Mesothelial cell of epicardium (in vitro differentiated cells): ENCODE data around the gene CASP8AP2. TPM values are rescaled to one million over a fixed set of nuclear protein-coding genes. Genes with fewer than 3 reads are reported as not detected.
"Not testable (repeated sequence)": the region's sequence is repeated elsewhere in the genome, so short reads cannot be mapped to it uniquely, and the experiment has no call there.

Experiments
- DNase-seq, 2 experiments: peaks; one replicate each; pipeline ENCODE4 v3.0.0; 2021; ENCODE audit warnings: low spot score in 2 of 2; ENCODE audit not compliant: unreplicated experiment in 2 of 2
- H3K27ac Mint-ChIP-seq: 2 replicates; pipeline ENCODE4 v1.8.0; 2021; ENCODE audit warnings: mixed read lengths
- H3K27me3 Mint-ChIP-seq: 2 replicates; pipeline ENCODE4 v1.8.0; 2021; ENCODE audit warnings: low read depth, mixed read lengths
- H3K36me3 Mint-ChIP-seq: 2 replicates; pipeline ENCODE4 v1.8.0; 2021; ENCODE audit warnings: mixed read lengths
- H3K4me1 Mint-ChIP-seq: 2 replicates; pipeline ENCODE4 v1.8.0; 2021; ENCODE audit warnings: mixed read lengths
- H3K4me3 Mint-ChIP-seq: 2 replicates; pipeline ENCODE4 v1.8.0; 2021; ENCODE audit warnings: mild to moderate bottlenecking, moderate library complexity, mixed read lengths
- H3K9me3 Mint-ChIP-seq: 2 replicates; pipeline ENCODE4 v1.8.0; 2021; ENCODE audit warnings: mixed read lengths
- CTCF ChIP-seq: fragments of 200-600 bp; sonication (generic); IDR thresholded peaks from one replicate; pipeline ENCODE4 v1.5.0; 2021; ENCODE audit warnings: antibody characterized with exemption; ENCODE audit not compliant: unreplicated experiment
- total RNA-seq: library from RNA; stranded (reverse); gene quantifications from 3 replicates; pipeline ENCODE4 v1.2.1, GENCODE V29; 2021

The CASP8AP2 gene
- total RNA-seq, 1 donor from 2014 or later: 23.4 TPM

GRCh38 chr6:89843070-89843469 lies 13.4 kb downstream of the CASP8AP2 start:
- Mint-ChIP-seq H3K36me3 (peaks cover 7% of the 10 kb centered on the region), H3K27ac (peak overlapping the region; percentile 47), H3K4me3 (no peak overlapping the region), H3K9me3 (no peaks in the 10 kb centered on the region), H3K4me1 (peaks cover 19% of the 10 kb centered on the region), H3K27me3 (no peaks in the 10 kb centered on the region)
- no peak for DNase-seq
- no peak for TF ChIP-seq CTCF

- H3K9me3 Mint-ChIP-seq, DNase-seq, H3K4me1 Mint-ChIP-seq, H3K36me3 Mint-ChIP-seq, H3K27ac Mint-ChIP-seq, H3K4me3 Mint-ChIP-seq, H3K27me3 Mint-ChIP-seq: not testable (repeated sequence)
Observed at GRCh38 chr6:89847513-89847912, 17.8 kb downstream of the CASP8AP2 start.

GRCh38 chr6:89853068-89853467 lies 23.4 kb downstream of the CASP8AP2 start:
- Mint-ChIP-seq H3K27me3 (no peaks in the 10 kb centered on the region), H3K9me3 (no peaks in the 10 kb centered on the region), H3K27ac (peak overlapping the region; percentile 6), H3K36me3 (peaks cover 33% of the 10 kb centered on the region), H3K4me3 (no peak overlapping the region), H3K4me1 (no peaks in the 10 kb centered on the region)
- no peak for TF ChIP-seq CTCF
- DNase-seq: no peak

- TF ChIP-seq CTCF: no peak
- Mint-ChIP-seq H3K9me3 (peaks cover 10% of the 10 kb centered on the region), H3K4me3 (no peak overlapping the region), H3K36me3 (peaks cover 53% of the 10 kb centered on the region), H3K27ac (no peak overlapping the region), H3K4me1 (no peaks in the 10 kb centered on the region), H3K27me3 (no peaks in the 10 kb centered on the region)
- no peak for DNase-seq
Observed at GRCh38 chr6:89858041-89858440, 28.4 kb downstream of the CASP8AP2 start.

GRCh38 chr6:89859744-89860143 lies 30.1 kb downstream of the CASP8AP2 start:
- Mint-ChIP-seq H3K4me1 (no peaks in the 10 kb centered on the region), H3K27me3 (no peaks in the 10 kb centered on the region), H3K9me3 (peaks cover 16% of the 10 kb centered on the region), H3K36me3 (peaks cover 58% of the 10 kb centered on the region), H3K27ac (no peak overlapping the region), H3K4me3 (no peak overlapping the region)
- no peak for TF ChIP-seq CTCF
- DNase-seq: no peak

- Mint-ChIP-seq H3K27me3 (no peaks in the 10 kb centered on the region), H3K4me1 (no peaks in the 10 kb centered on the region), H3K27ac (no peak overlapping the region), H3K36me3 (peaks cover 60% of the 10 kb centered on the region), H3K4me3 (no peak overlapping the region), H3K9me3 (peaks cover 20% of the 10 kb centered on the region)
- no peak for TF ChIP-seq CTCF
- no peak for DNase-seq
Observed at GRCh38 chr6:89862273-89862672, 32.6 kb downstream of the CASP8AP2 start.
